ENCODE measurements around the gene CLNK. TPM values are rescaled to one million over a fixed set of nuclear protein-coding genes. Genes with fewer than 3 reads are reported as not detected.

Gene CLNK
- total and polyA plus RNA-seq, 2 experiments from 2014 or later, result not detected

DNA sequence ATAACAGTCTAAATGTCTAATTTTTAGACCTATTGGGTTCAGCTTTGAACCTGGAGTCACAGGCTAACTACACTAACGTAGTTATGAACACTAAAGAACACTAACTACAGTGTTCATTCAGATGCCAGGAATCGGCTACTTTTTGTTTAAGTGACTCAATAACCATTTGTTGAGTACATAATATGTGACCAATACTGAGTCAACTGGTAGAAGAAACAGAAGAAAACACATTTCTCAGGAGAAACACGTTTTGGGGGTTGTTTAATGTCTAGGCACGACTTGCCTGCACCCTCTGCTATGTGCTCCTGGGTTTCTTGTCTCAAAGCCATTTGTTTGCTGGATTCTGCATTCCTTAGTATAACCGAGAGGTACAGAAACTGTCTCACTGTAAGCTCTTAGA is 18.6 kb upstream of the CLNK start:
- H3K27ac ChIP-seq, result no peak overlapping the region
- H3K27me3 ChIP-seq, result no peaks in the 10 kb centered on the region
- no peaks in the 10 kb centered on the region for H3K9me3 ChIP-seq (ENCODE audit: low read depth)
- TF ChIP-seq, protein P1, sequence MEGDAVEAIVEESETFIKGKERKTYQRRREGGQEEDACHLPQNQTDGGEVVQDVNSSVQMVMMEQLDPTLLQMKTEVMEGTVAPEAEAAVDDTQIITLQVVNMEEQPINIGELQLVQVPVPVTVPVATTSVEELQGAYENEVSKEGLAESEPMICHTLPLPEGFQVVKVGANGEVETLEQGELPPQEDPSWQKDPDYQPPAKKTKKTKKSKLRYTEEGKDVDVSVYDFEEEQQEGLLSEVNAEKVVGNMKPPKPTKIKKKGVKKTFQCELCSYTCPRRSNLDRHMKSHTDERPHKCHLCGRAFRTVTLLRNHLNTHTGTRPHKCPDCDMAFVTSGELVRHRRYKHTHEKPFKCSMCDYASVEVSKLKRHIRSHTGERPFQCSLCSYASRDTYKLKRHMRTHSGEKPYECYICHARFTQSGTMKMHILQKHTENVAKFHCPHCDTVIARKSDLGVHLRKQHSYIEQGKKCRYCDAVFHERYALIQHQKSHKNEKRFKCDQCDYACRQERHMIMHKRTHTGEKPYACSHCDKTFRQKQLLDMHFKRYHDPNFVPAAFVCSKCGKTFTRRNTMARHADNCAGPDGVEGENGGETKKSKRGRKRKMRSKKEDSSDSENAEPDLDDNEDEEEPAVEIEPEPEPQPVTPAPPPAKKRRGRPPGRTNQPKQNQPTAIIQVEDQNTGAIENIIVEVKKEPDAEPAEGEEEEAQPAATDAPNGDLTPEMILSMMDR (IDR thresholded peaks at IDR 0.05; ENCODE audit: low read depth, low read length), result no peak
- DNase-seq (ENCODE audit: low read depth in 1 of 2, low spot score in 1 of 2), result no peak
- H3K4me3 ChIP-seq, result no peak overlapping the region
- no peaks in the 10 kb centered on the region for H3K36me3 ChIP-seq
- no peaks in the 10 kb centered on the region for H3K4me1 ChIP-seq (ENCODE audit: low read depth)

DNA sequence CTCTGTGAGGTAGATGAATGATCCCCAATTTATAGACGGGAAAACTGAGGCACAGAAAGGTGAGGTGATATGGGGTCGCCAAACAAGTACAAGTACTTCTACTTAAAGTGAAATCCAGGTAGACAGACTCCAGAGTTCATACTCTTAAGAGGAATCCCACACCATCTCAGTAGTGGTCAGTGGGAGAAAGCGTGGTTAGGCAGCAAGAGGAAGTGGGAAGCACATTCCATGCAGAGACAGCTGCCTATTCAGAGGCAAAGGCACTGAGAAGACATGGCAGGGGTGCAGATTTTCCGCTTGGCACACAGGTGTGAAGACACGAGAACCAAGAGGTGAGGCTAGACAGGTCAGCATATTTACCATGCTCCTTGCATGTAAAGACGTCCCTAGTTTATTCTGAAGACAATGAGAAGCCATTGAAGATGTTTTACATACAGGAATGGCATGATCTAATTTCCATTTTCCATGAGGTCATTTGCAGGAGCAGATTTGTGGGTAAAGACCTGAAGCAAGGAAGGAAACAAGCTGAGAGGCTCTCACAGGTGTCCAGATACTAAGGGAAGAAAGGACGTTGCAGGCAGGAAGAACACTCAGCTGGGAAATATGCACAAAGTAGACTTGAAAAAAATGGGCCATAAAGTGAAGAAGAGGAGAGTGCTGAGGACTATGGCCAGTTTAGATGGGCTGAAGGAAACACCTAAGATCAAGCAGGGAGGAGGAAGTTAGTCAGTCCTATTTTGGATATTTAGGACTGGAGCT is 17.3 kb upstream of the CLNK start:
- TF ChIP-seq, protein P1 (IDR thresholded peaks at IDR 0.05; ENCODE audit: low read depth, low read length), result no peak

DNA sequence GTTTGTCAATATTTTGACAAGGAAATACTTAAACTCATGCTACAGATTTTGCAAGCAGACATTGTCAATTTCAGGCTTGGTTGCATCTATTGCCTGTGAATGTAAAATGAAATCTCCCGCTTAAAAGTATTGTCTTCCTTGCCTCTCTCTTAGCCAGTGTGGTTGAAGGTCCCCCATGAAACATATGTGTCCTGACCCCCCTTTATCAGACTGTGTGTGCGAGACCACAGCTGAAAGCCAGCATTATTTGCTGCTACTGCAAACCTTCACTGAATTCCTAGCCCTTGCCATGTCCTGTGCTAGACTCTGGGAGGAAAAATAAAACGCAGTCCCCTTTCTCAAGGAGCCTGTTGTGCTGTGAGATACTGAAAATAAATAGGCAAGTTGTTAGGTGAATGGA is 16.6 kb upstream of the CLNK start:
- Histone ChIP-seq H3K4me1 (ENCODE audit: low read depth) (no peaks in the 10 kb centered on the region), H3K27me3 (no peaks in the 10 kb centered on the region), H3K4me3 (no peak overlapping the region), H3K27ac (no peak overlapping the region), H3K9me3 (ENCODE audit: low read depth) (no peaks in the 10 kb centered on the region), H3K36me3 (no peaks in the 10 kb centered on the region)
- TF ChIP-seq, protein P1 (IDR thresholded peaks at IDR 0.05; ENCODE audit: low read depth, low read length), result no peak
- no peak for DNase-seq (ENCODE audit: low read depth in 1 of 2, low spot score in 1 of 2)

More for the DNA sequence above, 17.3 kb upstream of the CLNK start:
- H3K36me3 ChIP-seq, result no peaks in the 10 kb centered on the region
- H3K4me3 ChIP-seq, result no peak overlapping the region
- no peak overlapping the region for H3K27ac ChIP-seq
- no peaks in the 10 kb centered on the region for H3K27me3 ChIP-seq
- H3K4me1 ChIP-seq (ENCODE audit: low read depth), result no peaks in the 10 kb centered on the region
- DNase-seq (ENCODE audit: low read depth in 1 of 2, low spot score in 1 of 2), result no peak
- no peaks in the 10 kb centered on the region for H3K9me3 ChIP-seq (ENCODE audit: low read depth)

DNA sequence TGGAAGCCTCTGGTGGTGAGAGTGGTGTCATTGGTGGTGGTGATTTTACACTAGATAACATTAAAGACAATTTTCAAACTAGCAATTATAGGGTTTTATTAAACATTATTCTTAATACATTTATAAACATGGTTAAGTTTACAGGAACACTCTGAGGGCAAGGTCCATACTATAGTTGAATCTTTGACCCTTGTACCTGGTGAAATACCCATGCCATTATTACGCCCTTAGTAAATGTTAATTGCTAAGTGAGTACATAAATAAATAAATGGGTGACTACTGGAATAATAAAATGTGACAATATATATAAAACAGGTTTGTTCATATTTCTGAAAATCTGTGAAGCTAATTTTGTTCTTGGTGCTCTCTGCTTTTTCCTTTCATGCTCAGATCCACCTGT is 13.6 kb upstream of the CLNK start:
- Histone ChIP-seq H3K27me3 (no peaks in the 10 kb centered on the region), H3K27ac (no peak overlapping the region), H3K36me3 (no peaks in the 10 kb centered on the region), H3K4me3 (no peak overlapping the region), H3K4me1 (ENCODE audit: low read depth) (no peaks in the 10 kb centered on the region), H3K9me3 (ENCODE audit: low read depth) (no peaks in the 10 kb centered on the region)
- TF ChIP-seq, protein P1 (IDR thresholded peaks at IDR 0.05; ENCODE audit: low read depth, low read length), result no peak
- no peak for DNase-seq (ENCODE audit: low read depth in 1 of 2, low spot score in 1 of 2)

DNA sequence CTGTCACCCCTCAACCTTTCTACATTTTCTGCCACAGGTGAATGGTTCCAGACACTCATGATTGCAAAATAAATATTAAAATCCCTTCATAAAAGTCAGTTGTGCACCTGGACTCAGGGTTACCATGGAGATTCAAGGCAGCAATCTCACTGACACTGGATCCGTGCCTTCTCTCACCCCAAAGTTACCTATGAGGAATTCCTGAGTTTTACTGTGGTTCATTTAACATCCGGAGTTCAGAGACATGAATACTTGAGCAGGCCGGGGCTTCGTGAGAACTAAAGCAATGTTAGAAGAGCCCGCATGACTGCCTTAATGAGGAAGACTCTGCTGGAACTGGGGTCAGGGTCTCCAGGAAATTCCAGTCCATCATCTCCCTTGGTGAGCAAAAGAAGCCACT is 12.5 kb upstream of the CLNK start:
- DNase-seq (ENCODE audit: low read depth in 1 of 2, low spot score in 1 of 2), result no peak
- Histone ChIP-seq H3K27me3 (no peaks in the 10 kb centered on the region), H3K27ac (no peak overlapping the region), H3K4me1 (ENCODE audit: low read depth) (no peaks in the 10 kb centered on the region), H3K4me3 (no peak overlapping the region), H3K36me3 (no peaks in the 10 kb centered on the region), H3K9me3 (ENCODE audit: low read depth) (no peaks in the 10 kb centered on the region)
- TF ChIP-seq, protein P1 (IDR thresholded peaks at IDR 0.05; ENCODE audit: low read depth, low read length), result no peak
